ENCODE measurements around the gene GIMAP8. TPM values are rescaled to one million over a fixed set of nuclear protein-coding genes. Genes with fewer than 3 reads are reported as not detected.

Gene GIMAP8
- total RNA-seq, 1 experiment from 2014 or later, result not detected

- Mint-ChIP-seq H3K4me1 (no peaks in the 10 kb centered on the region), H3K9me3 (peaks cover 30 to 40% of the 10 kb centered on the region in 2 experiments)
- no CpG with 5 or more reads among the region's 1 CpG for WGBS (ENCODE audit: extremely low coverage, insufficient read length, low lambda C conversion rate)
Observed at GRCh38 chr7:150458756-150459155, 8.3 kb downstream of the GIMAP8 start.

More at GRCh38 chr7:150458756-150459155, 8.3 kb downstream of the GIMAP8 start:
- no peak overlapping the region for H2BK12ac ChIP-seq (ENCODE audit: insufficient read length, low read depth, low read length)
- H3K4me2 ChIP-seq (ENCODE audit: insufficient read depth, insufficient read length, low read length), result no peak overlapping the region
- peaks cover 4% of the 10 kb centered on the region for H3K9me3 ChIP-seq (ENCODE audit: control insufficient read depth, low read depth, low read length)
- H2BK120ac ChIP-seq (ENCODE audit: low read depth, low read length, poor library complexity, severe bottlenecking), result no peak overlapping the region
- H3K79me2 ChIP-seq (ENCODE audit: insufficient read depth, low read length), result no peaks in the 10 kb centered on the region
- no peak overlapping the region for H4K91ac ChIP-seq (ENCODE audit: insufficient read length, low read depth, low read length)
- H4K8ac ChIP-seq (replicated peaks; ENCODE audit: insufficient read length, low read depth, low read length), result no peak overlapping the region
- H3K18ac ChIP-seq (ENCODE audit: insufficient read length, low read depth, low read length), result no peak overlapping the region
- no peaks in the 10 kb centered on the region for H4K20me1 ChIP-seq (ENCODE audit: control insufficient read depth, insufficient read depth, insufficient read length)
- no peak overlapping the region for H3K9ac ChIP-seq (ENCODE audit: extremely low read depth, insufficient read length, low read length)
- Mint-ChIP-seq H3K4me3 (no peak overlapping the region), H3K27ac (no peak overlapping the region), H3K36me3 (ENCODE audit: insufficient read depth in 1 of 3, low read depth in 3 of 3) (peaks cover 2 to 9% (median 2%) of the 10 kb centered on the region in 3 experiments; a peak in 6 of 7 replicates), H3K27me3 (ENCODE audit: low read depth) (peaks cover 68% of the 10 kb centered on the region)
- no peak overlapping the region for H2BK15ac ChIP-seq (ENCODE audit: low read depth, low read length)
- H3K79me1 ChIP-seq (ENCODE audit: insufficient read depth, low read depth, low read length, poor library complexity, severe bottlenecking), result no peaks in the 10 kb centered on the region
- no peaks in the 10 kb centered on the region for H3K4me1 ChIP-seq (ENCODE audit: insufficient read depth, low read length)
- no peak overlapping the region for H3K14ac ChIP-seq (ENCODE audit: insufficient read depth, low read length)
- no peak for TF ChIP-seq CTCF (conservative IDR thresholded peaks at IDR 0.05)
- no peak overlapping the region for H4K5ac ChIP-seq (ENCODE audit: insufficient read length, low read depth, low read length)
- H3K23me2 ChIP-seq (ENCODE audit: insufficient read length, low read depth, low read length, poor library complexity, severe bottlenecking), result no peaks in the 10 kb centered on the region
- H3K27ac ChIP-seq (ENCODE audit: insufficient read length, low read depth, low read length), result no peak overlapping the region
- no peak overlapping the region for H2BK20ac ChIP-seq (ENCODE audit: low read depth, low read length, poor library complexity, severe bottlenecking)
- H2AK5ac ChIP-seq (ENCODE audit: insufficient read length, low read length), result no peak overlapping the region
- no peak overlapping the region for H3K4ac ChIP-seq (ENCODE audit: low read depth, low read length)
- H3T11ph ChIP-seq (ENCODE audit: low read length), result no peak overlapping the region
- no peak overlapping the region for H3K56ac ChIP-seq (ENCODE audit: insufficient read length, low read depth, low read length)
- no peak overlapping the region for H2AFZ ChIP-seq (ENCODE audit: low read length)
- no peak overlapping the region for H2BK5ac ChIP-seq (ENCODE audit: insufficient read length, low read length)
- DNase-seq, result no peak
- H3K27me3 ChIP-seq (ENCODE audit: insufficient read depth, low read length), result no peaks in the 10 kb centered on the region
- H3K23ac ChIP-seq (ENCODE audit: insufficient read length, low read depth, low read length), result no peak overlapping the region

Data from H9 (cell line).